Upper lobe of right lung (tissue), 1 donor: ENCODE results near the gene CHKA. TPM values are rescaled to one million over a fixed set of nuclear protein-coding genes. Genes with fewer than 3 reads are reported as not detected.

Experiments used
- ATAC-seq: fragments of 200-7000 bp; cut with Tn5 transposase; one replicate; pipeline ENCODE4 v1.9.1; 2020; ENCODE audit warnings: mild to moderate bottlenecking, moderate library complexity
- DNase-seq: peaks from one replicate; pipeline ENCODE4 v3.0.0-alpha.2; 2020
- H3K27ac ChIP-seq: fragments of 200-600 bp; one replicate; pipeline ENCODE4 v1.8.0; 2022
- H3K27me3 ChIP-seq: fragments of 200-600 bp; one replicate; pipeline ENCODE4 v1.8.0; 2022; ENCODE audit warnings: mild to moderate bottlenecking
- H3K36me3 ChIP-seq: fragments of 200-600 bp; one replicate; pipeline ENCODE4 v1.8.0; 2022
- H3K4me1 ChIP-seq: fragments of 200-600 bp; one replicate; pipeline ENCODE4 v1.8.0; 2022
- H3K4me3 ChIP-seq: fragments of 200-600 bp; one replicate; pipeline ENCODE4 v1.8.0; 2022; ENCODE audit warnings: mild to moderate bottlenecking
- H3K9me3 ChIP-seq: fragments of 200-600 bp; one replicate; pipeline ENCODE4 v1.8.0; 2022
- intact Hi-C: fragments of 100-400 bp; cut with DNase I; formaldehyde crosslinking; loops from one replicate; pipeline ENCODE4 v1.11.0; 2022
- total RNA-seq: library from RNA; stranded (reverse); fragmentation: NEBNext Ultra II Directional; extraction: Animal tissue kit (Norgen Biotek cat#: 25700); gene quantifications from one replicate; pipeline ENCODE4 v1.2.1, GENCODE V29; 2021
- TF ChIP-seq, protein P1 (sequence below): fragments of 200-600 bp; IDR thresholded peaks from one replicate; pipeline ENCODE4 v1.8.0; 2022; ENCODE audit warnings: antibody characterized with exemption
- donor health status: DM: no; HTN: yes; CAD: no; lungs with severe emphysema.

The CHKA gene
- total RNA-seq, 1 donor from 2014 or later: 53.3 TPM

DNA sequence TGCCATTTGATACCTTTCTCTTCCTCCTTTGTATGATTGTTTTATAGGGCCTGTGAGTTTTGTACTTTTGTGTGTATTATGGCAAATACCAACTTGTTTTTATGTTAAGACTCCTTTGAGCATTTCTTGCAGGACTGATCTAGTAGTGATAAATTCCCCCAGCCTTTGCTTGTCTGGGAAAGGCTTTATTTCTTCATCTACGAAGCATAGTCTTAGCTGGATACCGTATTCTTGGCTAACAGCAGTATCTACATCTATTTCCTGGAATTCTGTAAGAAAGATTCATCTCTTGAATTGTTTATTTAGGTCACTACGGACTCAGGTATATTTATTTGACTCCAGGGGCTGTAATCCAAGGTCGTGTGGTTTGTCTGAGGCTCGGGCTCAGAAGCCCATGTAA lies 96.7 kb downstream of the CHKA start:
- intact Hi-C loops: no loop called here
- H3K27me3 ChIP-seq: no peaks in the 10 kb centered on the region
- ATAC-seq: no peak
- no peak for DNase-seq
- H3K9me3 ChIP-seq: no peaks in the 10 kb centered on the region
- H3K36me3 ChIP-seq: peaks cover 38% of the 10 kb centered on the region
- H3K27ac ChIP-seq: no peak overlapping the region
- TF ChIP-seq, protein P1, sequence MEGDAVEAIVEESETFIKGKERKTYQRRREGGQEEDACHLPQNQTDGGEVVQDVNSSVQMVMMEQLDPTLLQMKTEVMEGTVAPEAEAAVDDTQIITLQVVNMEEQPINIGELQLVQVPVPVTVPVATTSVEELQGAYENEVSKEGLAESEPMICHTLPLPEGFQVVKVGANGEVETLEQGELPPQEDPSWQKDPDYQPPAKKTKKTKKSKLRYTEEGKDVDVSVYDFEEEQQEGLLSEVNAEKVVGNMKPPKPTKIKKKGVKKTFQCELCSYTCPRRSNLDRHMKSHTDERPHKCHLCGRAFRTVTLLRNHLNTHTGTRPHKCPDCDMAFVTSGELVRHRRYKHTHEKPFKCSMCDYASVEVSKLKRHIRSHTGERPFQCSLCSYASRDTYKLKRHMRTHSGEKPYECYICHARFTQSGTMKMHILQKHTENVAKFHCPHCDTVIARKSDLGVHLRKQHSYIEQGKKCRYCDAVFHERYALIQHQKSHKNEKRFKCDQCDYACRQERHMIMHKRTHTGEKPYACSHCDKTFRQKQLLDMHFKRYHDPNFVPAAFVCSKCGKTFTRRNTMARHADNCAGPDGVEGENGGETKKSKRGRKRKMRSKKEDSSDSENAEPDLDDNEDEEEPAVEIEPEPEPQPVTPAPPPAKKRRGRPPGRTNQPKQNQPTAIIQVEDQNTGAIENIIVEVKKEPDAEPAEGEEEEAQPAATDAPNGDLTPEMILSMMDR: no peak
- no peak overlapping the region for H3K4me3 ChIP-seq
- H3K4me1 ChIP-seq: peaks cover under 1% of the 10 kb centered on the region

DNA sequence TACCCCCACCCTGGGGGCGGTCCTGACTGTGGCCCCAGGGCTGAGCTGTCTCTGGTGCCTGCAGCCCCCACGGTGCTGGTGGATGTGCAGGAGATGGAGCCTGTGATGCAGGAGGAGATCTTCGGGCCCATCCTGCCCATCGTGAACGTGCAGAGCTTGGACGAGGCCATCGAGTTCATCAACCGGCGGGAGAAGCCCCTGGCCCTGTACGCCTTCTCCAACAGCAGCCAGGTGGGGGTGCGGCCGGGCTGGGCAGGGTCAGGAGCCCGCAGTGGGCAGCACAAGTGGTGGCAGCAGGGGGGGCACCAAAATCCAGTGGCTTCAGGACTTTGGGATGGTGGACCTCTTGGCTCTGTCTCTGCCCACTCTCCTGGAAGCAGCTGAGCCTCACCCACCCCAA lies 98.7 kb downstream of the CHKA start:
- intact Hi-C loops: no loop called here
- Histone ChIP-seq H3K27me3 (no peaks in the 10 kb centered on the region), H3K4me3 (no peak overlapping the region), H3K9me3 (no peaks in the 10 kb centered on the region), H3K27ac (no peak overlapping the region), H3K4me1 (no peaks in the 10 kb centered on the region), H3K36me3 (peaks cover 38% of the 10 kb centered on the region)
- TF ChIP-seq, protein P1: no peak
- ATAC-seq: no peak
- DNase-seq: no peak

DNA sequence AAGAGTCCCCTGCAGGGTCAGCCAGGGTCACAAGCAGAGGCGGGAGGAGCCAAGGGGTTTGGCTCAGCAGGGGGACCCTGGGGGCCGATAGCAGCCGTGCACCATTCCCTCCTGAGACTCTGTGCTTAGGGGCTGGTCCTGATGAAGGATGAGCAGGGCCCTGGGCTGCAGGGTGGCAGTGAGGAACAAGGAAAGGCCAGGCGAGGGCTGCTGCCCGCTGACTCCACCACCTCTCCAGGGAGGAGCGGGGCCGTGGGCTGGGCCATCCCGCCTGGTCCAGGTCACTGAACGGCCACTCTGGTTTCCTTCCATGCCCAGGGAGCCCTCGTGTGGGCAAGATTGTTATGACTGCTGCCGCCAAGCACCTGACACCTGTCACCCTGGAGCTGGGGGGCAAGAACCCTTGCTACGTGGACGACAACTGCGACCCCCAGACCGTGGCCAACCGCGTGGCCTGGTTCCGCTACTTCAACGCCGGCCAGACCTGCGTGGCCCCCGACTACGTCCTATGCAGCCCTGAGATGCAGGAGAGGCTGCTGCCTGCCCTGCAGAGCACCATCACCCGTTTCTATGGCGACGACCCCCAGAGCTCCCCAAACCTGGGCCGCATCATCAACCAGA lies 99.9 kb downstream of the CHKA start:
- Histone ChIP-seq H3K4me1 (peaks cover 9% of the 10 kb centered on the region), H3K9me3 (no peaks in the 10 kb centered on the region), H3K27me3 (no peaks in the 10 kb centered on the region), H3K36me3 (peaks cover 34% of the 10 kb centered on the region), H3K4me3 (no peak overlapping the region), H3K27ac (no peak overlapping the region)
- DNase-seq: no peak
- ATAC-seq: peak; percentile 72
- TF ChIP-seq, protein P1: peak; percentile 33
- intact Hi-C loops: no loop called here

DNA sequence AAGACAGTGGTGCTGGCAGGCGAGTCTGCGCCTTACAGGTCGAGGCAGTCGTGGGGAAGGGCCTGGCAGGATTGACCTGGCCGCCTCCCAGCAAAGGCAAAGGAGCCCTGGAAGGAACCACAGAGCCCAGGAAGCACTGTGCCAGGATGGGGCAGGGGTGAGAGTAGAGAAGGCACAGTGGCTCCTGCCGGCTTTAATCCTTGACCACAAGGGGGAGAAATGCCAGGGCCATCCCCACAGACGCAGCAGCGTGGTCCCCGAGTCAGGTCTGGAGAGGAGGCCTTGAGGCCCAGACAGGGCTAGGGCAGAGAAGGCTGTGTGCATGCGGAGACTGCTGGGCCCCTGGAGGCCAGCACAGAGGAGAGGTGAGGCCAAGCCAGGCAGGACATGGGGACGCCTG lies 100.6 kb downstream of the CHKA start:
- Histone ChIP-seq H3K27me3 (no peaks in the 10 kb centered on the region), H3K9me3 (no peaks in the 10 kb centered on the region), H3K4me1 (peaks cover 9% of the 10 kb centered on the region), H3K4me3 (no peak overlapping the region), H3K36me3 (peaks cover 27% of the 10 kb centered on the region), H3K27ac (no peak overlapping the region)
- intact Hi-C loops: no loop called here
- TF ChIP-seq, protein P1: peak; percentile 30
- ATAC-seq: peak; percentile 61
- DNase-seq: no peak

DNA sequence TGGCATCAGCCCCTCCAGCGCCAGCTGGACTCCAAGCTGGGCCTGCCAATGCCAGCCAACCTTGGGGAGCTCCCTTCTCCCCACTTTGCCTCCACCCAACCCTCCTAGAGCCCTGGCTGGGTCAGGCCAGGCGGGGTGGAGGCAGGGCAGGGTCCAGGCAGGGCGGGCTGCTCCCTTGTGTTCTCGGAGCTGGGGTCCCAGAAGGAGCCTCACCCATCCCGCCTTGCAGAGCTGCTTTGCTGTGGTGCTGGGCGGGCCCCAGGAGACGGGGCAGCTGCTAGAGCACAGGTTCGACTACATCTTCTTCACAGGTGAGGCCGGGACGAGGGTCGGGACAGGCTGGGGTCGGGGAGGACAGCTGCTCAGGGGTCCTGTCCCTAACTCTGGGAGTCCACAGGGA lies 101.7 kb downstream of the CHKA start:
- Histone ChIP-seq H3K27me3 (no peaks in the 10 kb centered on the region), H3K36me3 (peaks cover 18% of the 10 kb centered on the region), H3K27ac (no peak overlapping the region), H3K4me1 (peaks cover 16% of the 10 kb centered on the region), H3K4me3 (no peak overlapping the region), H3K9me3 (no peaks in the 10 kb centered on the region)
- ATAC-seq (no peak), DNase-seq (no peak)
- intact Hi-C loops: no loop called here
- TF ChIP-seq, protein P1: no peak

DNA sequence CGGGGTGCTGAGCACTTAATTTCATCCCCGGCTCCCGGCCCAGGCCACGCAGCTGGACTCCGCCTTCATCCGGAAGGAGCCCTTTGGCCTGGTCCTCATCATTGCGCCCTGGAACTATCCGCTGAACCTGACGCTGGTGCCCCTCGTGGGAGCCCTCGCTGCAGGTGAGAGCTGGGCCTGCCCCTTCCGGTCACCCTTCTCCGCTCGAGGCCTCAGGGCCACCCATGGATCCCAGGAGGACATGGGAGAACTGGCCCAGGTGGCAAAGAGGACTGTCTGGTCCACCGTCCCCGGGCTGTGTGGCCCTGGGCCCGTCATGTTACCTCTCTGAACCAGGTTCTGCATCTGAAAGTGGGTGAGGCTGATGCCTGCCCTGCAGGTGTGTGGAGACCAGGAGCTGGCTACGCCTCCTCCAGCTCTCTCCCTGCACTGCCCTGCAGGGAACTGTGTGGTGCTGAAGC lies 102.4 kb downstream of the CHKA start:
- peaks cover 11% of the 10 kb centered on the region for H3K36me3 ChIP-seq
- intact Hi-C loops: no loop called here
- no peaks in the 10 kb centered on the region for H3K27me3 ChIP-seq
- no peak for ATAC-seq
- H3K27ac ChIP-seq: no peak overlapping the region
- H3K4me3 ChIP-seq: no peak overlapping the region
- peaks cover 23% of the 10 kb centered on the region for H3K4me1 ChIP-seq
- DNase-seq: no peak
- no peaks in the 10 kb centered on the region for H3K9me3 ChIP-seq
- TF ChIP-seq, protein P1: no peak
